Heart left ventricle (tissue), 13 donors: ENCODE measurements around the gene ZNF330.

ENCODE experiments used
- CTCF ChIP-seq, 12 donors: fragments of 200-600 bp; sonication (generic) in 4 of 12; IDR thresholded peaks; one replicate each; pipeline versions ENCODE4 v1.5.0 to v1.8.0; 2018 to 2022; ENCODE audit warnings: antibody characterized with exemption in 12 of 12, mild to moderate bottlenecking in 5 of 12
- POLR2A ChIP-seq, 2 donors: fragments of 450-650 bp; IDR thresholded peaks; one replicate each; pipeline ENCODE4 v1.6.1; 2017; ENCODE audit warnings: antibody characterized with exemption in 2 of 2, mild to moderate bottlenecking in 2 of 2, moderate library complexity in 2 of 2
- donor health status: ischemic (EF 13 %, LVEDD 7.1; RV severe dilation, severe dysfunction).
- donor health status: DM: no; HTN: yes; CAD: no.
- donor health status: DM: no; HTN: no; CAD: no.
- donor health status: ischemic (EF 25% LVEDD 6.9; RV normal size, moderate dysfunction).
- donor health status: ischemic (EF 25% LVEDD 5.7; RV mildly dilated, moderate dysfunction).
- donor health status: ischemic (EF 35%, LVEDD 5.7; RV mildly dilated, moderate dysfunction).
- donor health status: nonischemic (EF 11% LVEDD 7.7; RV severe dilation, severe dysfunction).
- donor health status: DM: yes; HTN: yes; CAD: no.
- donor health status: PGD.
- donor health status: ischemic (EF 29% LVEDD 5.4; RV normal size, mild dysfunction).
- donor health status: nonischemic (EF 23%, LVEDD 6.1; RV moderate dilation, normal function).

GRCh38 chr4:141220271-141220670 is 424 bp upstream of the ZNF330 start:
- TF ChIP-seq CTCF (IDR thresholded peaks at IDR 0.05) = no peak
- TF ChIP-seq POLR2A (IDR thresholded peaks at IDR 0.05) = no peak
